Mucosa of descending colon (tissue), 3 donors: ENCODE measurements around the gene KRTAP1-3. TPM values are rescaled to one million over a fixed set of nuclear protein-coding genes. Genes with fewer than 3 reads are reported as not detected.
"Not testable (repeated sequence)": the region's sequence is repeated elsewhere in the genome, so short reads cannot be mapped to it uniquely, and the experiment has no call there.

ENCODE experiments used
- ATAC-seq: fragments of 200-7000 bp; cut with Tn5 transposase; one replicate; pipeline ENCODE4 v1.9.1; 2020; ENCODE audit warnings: mild to moderate bottlenecking, moderate library complexity
- DNase-seq, 3 donors: peaks; one replicate each; pipeline ENCODE4 v3.0.0-alpha.2; 2020
- H3K36me3 ChIP-seq: fragments of 200-600 bp; one replicate; pipeline ENCODE4 v1.8.0; 2021; ENCODE audit warnings: low read depth, mild to moderate bottlenecking
- H3K4me1 ChIP-seq: fragments of 200-600 bp; one replicate; pipeline ENCODE4 v1.8.0; 2021; ENCODE audit warnings: low read depth, mild to moderate bottlenecking
- H3K4me3 ChIP-seq: fragments of 200-600 bp; one replicate; pipeline ENCODE4 v1.8.0; 2021; ENCODE audit warnings: mild to moderate bottlenecking
- H3K9me3 ChIP-seq: fragments of 200-600 bp; one replicate; pipeline ENCODE4 v1.8.0; 2021; ENCODE audit warnings: mild to moderate bottlenecking
- intact Hi-C, 2 donors: fragments of 100-400 bp; cut with DNase I in 1 of 2; cut with micrococcal nuclease in 1 of 2; formaldehyde crosslinking; loops; one replicate each; pipeline versions ENCODE4 v1.11.0 to v1.11.1; 2022; cut with DNase I, micrococcal nuclease
- total RNA-seq, 3 donors: library from RNA; stranded (reverse); fragmentation: NEBNext Ultra II Directional in 2 of 3; extraction: Animal tissue kit (Norgen Biotek cat#: 25700) in 2 of 3; gene quantifications; one replicate each; pipeline versions ENCODE4 v1.2.1 to v1.2.4, GENCODE V29; 2021 to 2023
- TF ChIP-seq, protein P1 (sequence below): fragments of 200-600 bp; IDR thresholded peaks from one replicate; pipeline ENCODE4 v1.8.0; 2022; ENCODE audit warnings: antibody characterized with exemption, mild to moderate bottlenecking
- donor health status: DM: no; HTN: no; CAD: no; lungs with moderate emphysema.
- donor health status: DM: no; HTN: no; CAD: no.
- donor health status: DM: no; HTN: yes; CAD: no.

Gene KRTAP1-3
- total RNA-seq, 3 donors from 2014 or later = not detected

DNA sequence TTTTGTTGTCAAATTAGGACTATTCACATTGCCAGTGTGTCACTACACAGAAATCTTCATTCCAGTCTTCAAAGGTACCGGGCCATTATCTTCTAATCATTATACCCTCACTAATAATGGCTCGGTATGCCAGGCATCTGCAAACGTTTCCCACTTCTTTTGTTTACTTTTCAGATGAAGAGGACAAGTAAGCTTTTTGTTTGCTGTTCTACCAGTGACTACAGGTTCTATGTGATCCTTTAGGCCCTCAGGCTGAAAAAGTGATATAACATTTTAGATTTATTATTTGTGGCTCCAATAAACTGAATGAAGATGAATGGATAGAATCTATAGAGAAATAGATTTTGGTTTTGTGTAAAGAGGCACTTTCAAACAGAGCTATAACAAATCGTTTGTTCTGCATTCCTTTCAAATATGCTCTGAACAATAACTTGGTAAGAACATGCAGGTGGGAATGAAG, 25.3 kb downstream of the KRTAP1-3 start:
- intact Hi-C loops = no loop called here
- H3K4me3 ChIP-seq = no peak overlapping the region
- H3K9me3 ChIP-seq = no peaks in the 10 kb centered on the region
- ATAC-seq (no peak), DNase-seq (no peak)
- TF ChIP-seq, protein P1, sequence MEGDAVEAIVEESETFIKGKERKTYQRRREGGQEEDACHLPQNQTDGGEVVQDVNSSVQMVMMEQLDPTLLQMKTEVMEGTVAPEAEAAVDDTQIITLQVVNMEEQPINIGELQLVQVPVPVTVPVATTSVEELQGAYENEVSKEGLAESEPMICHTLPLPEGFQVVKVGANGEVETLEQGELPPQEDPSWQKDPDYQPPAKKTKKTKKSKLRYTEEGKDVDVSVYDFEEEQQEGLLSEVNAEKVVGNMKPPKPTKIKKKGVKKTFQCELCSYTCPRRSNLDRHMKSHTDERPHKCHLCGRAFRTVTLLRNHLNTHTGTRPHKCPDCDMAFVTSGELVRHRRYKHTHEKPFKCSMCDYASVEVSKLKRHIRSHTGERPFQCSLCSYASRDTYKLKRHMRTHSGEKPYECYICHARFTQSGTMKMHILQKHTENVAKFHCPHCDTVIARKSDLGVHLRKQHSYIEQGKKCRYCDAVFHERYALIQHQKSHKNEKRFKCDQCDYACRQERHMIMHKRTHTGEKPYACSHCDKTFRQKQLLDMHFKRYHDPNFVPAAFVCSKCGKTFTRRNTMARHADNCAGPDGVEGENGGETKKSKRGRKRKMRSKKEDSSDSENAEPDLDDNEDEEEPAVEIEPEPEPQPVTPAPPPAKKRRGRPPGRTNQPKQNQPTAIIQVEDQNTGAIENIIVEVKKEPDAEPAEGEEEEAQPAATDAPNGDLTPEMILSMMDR = no peak
- no peaks in the 10 kb centered on the region for H3K4me1 ChIP-seq
- no peaks in the 10 kb centered on the region for H3K36me3 ChIP-seq

DNA sequence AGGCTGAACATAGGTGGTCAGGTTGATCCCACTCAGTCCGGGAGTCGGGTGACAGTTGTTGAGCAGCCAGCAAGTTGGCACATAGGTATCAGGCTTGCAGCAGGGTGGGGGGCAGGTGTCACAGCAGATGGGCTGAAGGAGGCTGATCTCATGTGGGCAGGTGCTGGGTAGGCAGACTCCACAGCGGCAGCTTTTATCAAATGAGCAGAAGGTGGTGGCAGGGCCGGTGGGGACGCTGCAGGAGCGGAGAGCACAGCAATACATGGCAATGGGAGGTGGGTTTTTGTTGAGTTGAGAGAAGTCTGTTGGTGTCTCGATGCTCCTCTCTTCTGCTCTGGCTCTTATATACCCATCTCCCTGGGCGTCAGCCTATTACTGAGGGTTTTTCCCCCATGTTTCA, 25.9 kb downstream of the KRTAP1-3 start, which contains the start of gene KRTAP3-1:
TSS of gene KRTAP3-1 (minus strand) at position 318 of the 400 bp plus-strand sequence. CDS start at position 264, 54 bp downstream.
- Histone ChIP-seq H3K4me1 (no peaks in the 10 kb centered on the region), H3K9me3 (no peaks in the 10 kb centered on the region), H3K36me3 (no peaks in the 10 kb centered on the region), H3K4me3 (no peak within 1 kb of the TSS)
- intact Hi-C loops = no loop called here
- no peak for DNase-seq
- no peak for ATAC-seq
- TF ChIP-seq, protein P1 = no peak

DNA sequence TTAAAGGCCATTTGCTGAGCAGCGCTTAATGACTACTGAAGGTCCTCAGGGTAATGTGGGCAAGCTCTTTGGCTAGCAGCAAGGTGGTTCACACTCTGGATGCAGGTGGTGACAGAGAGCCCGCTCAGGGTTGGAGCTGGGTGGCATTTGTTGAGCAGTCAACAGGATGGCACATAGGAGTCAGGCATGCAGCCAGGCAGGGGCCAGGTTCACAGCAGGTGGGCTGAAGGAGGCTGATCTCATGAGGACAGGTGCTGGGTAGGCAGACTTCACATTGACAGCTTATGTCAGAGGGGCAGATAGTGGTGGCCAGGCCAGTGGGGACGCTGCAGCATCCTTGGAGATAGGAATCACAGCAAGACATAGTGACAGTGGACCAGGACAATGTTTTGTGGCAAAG, 30.3 kb downstream of the KRTAP1-3 start:
- Histone ChIP-seq H3K9me3 (no peaks in the 10 kb centered on the region), H3K36me3 (no peaks in the 10 kb centered on the region), H3K4me3 (no peak overlapping the region), H3K4me1 (no peaks in the 10 kb centered on the region)
- no peak for ATAC-seq
- TF ChIP-seq, protein P1 = no peak
- DNase-seq = no peak
- intact Hi-C loops = no loop called here

DNA sequence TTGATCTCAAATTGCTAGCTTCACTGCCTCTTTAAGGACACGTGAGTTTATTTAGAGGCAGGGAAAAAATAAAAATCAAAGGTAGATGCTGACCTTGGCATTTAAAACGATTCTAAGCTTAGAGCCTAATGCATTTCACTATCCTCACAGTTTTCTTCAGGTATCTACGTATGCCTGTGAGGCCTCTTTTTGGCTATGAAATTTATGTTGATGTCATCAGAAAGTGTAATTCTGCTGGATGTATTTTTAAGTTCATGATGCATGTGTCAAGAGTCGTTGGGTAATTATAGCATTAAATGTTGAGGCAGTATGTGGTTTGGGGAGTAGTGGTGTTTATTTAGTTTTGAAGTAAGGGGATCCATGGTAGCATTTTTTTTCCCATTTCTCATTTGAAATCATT, 30.7 kb downstream of the KRTAP1-3 start:
- no peak for ATAC-seq
- DNase-seq = no peak
- Histone ChIP-seq H3K36me3 (no peaks in the 10 kb centered on the region), H3K4me3 (no peak overlapping the region), H3K4me1 (no peaks in the 10 kb centered on the region), H3K9me3 (no peaks in the 10 kb centered on the region)
- intact Hi-C loops = no loop called here
- TF ChIP-seq, protein P1 = no peak

DNA sequence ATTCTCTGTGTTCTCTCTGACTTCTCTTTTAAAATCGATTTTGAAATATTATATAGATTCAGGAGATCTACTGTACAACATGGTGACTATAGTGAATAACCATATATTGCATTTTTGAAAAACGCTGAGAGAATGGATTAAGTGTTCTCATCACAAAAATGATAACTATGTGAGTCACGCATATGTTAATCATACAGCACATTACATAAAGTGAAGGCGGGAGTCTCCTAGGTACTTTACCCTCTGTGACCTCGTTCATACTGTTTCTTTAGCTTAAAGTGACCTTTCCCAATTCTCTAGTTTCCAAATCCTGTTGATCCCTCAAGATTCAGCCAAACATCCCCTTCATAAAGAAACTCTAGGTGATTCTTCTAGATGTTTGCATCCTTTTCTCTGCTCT, 31.9 kb downstream of the KRTAP1-3 start:
- Histone ChIP-seq H3K4me3 (no peak overlapping the region), H3K9me3 (no peaks in the 10 kb centered on the region), H3K4me1 (no peaks in the 10 kb centered on the region), H3K36me3 (no peaks in the 10 kb centered on the region)
- no peak for ATAC-seq
- TF ChIP-seq, protein P1 = no peak
- intact Hi-C loops = no loop called here
- no peak for DNase-seq

DNA sequence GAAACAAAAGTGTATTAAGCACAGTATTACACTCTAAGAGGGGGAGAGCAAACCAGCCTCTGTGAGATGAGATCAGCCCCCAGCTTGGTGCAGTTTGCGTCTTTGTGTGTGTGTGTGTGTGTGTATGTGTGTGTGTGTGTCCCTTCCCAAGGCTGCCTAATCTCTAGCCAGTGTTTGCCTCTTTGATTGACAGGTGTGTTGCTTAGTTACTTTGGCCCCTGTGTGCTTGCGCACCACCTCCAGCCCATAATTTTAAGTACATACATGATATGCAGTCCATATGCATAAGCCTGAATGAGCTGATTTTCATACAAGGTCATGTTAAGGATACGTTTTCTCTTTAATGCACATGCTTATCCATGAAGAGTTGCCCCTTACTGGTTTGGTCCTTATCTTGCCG, 32.9 kb downstream of the KRTAP1-3 start:
- DNase-seq (no peak), ATAC-seq (no peak)
- H3K4me1 ChIP-seq = no peaks in the 10 kb centered on the region
- TF ChIP-seq, protein P1 = no peak
- intact Hi-C loops = no loop called here
- no peaks in the 10 kb centered on the region for H3K36me3 ChIP-seq
- no peaks in the 10 kb centered on the region for H3K9me3 ChIP-seq
- no peak overlapping the region for H3K4me3 ChIP-seq

DNA sequence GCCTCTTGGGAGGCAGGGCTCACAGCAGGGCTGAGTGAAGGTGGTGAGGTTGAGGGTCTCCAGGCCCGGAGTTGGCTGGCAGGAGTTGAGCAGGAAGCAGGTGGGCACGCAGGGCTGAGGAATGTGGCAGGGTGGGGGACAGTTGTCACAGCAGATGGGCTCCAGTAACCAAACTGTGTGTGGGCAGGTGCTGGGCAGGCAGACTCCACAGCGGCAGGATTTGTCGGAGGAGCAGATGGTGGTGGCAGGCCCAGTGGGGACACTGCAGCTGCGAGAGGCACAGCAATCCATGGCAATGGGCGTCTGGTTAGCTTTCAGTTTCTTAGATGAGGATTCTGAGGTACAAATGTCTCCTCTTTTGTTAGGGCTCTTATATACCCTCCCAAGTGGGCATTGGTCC, 35.1 kb downstream of the KRTAP1-3 start, which contains the start of gene KRTAP3-2:
TSS of gene KRTAP3-2 (minus strand) at position 344 of the 400 bp plus-strand sequence. CDS start at position 291, 53 bp downstream.
- H3K9me3 ChIP-seq, ATAC-seq, intact Hi-C loops: not testable (repeated sequence)

More for the DNA sequence above, 35.1 kb downstream of the KRTAP1-3 start, which contains the start of gene KRTAP3-2:
- not testable (repeated sequence) for H3K36me3 ChIP-seq, H3K4me1 ChIP-seq, DNase-seq, H3K4me3 ChIP-seq
